HG03135 (cell line): ENCODE measurements around the gene ADCY1.

Experiments used
- ATAC-seq: cut with Tn5 transposase; IDR thresholded peaks from one replicate; pipeline ENCODE4 v1.9.1; 2021; ENCODE audit warnings: mild to moderate bottlenecking, moderate library complexity; ENCODE audit not compliant: unreplicated experiment

The ADCY1 gene

DNA sequence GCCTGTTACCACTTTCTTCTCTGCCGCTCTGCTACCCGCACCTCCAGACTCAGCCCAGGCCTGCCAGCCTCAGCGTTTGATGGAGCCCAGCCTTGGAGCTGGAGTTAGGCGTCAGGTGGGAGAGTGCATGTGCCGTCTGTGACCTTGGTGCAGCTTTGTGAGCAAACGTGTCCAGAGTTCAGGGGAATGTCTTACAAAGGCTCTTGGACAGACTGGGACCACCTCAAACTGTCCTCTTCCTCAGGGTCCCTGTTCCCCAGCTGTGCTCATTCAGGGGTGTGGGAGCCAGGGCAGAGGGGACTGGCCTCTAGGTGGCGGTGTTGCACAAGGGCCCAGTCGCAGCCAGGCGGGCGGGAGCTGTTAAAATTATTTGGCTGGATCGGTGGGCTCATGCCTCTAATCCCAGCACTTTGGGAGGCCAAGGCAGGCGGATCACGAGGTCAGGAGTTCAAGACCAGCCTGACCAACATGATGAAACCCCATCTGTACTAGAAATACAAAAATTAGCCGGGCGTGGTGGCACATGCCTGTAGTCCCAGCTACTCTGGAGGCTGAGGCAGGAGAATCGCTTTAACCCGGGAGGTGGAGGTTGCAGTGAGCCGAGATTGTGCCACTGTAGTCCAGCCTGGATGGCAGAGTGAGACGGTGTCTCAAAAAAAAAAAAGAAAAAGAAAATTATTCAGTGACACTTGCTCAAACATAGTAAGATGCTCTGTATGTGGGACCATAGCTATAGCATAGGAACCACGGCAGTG, 89.2 kb downstream of the ADCY1 start:
- no peak for ATAC-seq

DNA sequence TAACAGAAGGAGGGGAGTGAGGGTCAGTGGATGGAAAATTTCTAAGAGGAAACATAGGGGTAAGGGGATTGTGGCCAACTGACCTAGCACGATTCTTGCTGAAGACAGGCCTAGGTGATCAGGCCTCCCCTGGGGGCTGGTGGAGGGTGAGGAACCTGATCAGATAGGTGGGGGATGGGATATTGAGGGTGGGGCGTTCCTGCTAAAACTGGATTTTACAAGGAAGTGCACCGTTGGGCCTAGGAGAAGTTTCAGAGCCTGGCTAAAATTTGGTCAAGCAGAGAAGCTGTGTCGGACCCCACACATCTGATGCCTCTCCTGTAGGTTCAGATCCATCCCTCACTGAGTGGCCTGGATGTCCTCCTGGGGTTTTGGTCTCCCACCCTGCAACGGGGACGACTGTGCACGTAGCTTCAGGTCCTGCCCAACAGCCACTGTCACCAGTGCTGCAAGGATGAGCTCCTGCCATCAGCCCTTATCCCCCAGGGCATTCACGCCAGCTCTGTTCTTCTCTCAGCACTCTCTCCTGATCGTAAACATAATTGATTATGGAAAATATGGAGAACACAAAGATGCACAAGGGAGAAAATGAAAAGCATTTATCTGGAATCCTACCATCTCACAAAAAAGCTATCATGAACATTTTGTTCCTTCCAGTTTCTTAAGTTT, 89.9 kb downstream of the ADCY1 start:
- no peak for ATAC-seq

DNA sequence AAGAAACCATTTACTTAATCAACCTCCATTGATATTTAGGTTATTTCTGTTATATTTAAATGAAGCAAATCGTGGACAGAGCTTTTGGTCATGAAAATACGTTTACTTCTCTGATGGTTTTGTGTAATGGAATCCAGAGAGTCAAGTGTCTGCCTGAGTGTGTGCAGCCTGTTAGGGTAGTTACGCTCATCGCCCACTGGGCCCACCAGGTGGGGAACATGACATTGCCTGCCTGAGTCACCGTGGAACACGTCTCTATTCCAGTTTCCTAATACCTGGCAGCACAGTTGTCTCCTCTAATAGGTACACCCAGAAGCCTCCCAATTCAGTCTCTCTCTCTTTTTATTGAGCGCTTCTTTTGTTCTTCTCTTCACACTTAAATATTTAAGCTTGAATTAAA, 91.0 kb downstream of the ADCY1 start:
- ATAC-seq = no peak

GRCh38 chr7:45670227-45670626, 96.1 kb downstream of the ADCY1 start:
- ATAC-seq = no peak

DNA sequence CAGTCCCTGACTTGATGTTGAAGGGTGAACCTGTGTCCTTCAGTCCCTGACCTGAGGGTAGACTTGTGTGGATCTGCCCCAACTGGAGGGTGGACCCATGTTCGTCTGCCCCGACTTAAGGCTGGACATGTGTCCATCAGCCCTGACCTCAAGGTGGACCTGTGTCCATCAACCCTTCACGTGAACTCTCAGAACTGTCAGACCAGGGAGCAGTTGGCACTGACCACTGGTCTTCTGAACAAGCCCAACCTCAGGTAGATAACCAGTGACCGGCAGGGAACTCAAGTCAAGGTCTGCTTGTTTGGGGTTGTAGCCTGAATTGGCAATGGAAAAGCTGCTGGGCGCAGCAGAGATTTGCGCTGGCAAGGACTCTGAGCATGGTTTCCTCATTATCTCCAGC, 96.5 kb downstream of the ADCY1 start:
- ATAC-seq = no peak

DNA sequence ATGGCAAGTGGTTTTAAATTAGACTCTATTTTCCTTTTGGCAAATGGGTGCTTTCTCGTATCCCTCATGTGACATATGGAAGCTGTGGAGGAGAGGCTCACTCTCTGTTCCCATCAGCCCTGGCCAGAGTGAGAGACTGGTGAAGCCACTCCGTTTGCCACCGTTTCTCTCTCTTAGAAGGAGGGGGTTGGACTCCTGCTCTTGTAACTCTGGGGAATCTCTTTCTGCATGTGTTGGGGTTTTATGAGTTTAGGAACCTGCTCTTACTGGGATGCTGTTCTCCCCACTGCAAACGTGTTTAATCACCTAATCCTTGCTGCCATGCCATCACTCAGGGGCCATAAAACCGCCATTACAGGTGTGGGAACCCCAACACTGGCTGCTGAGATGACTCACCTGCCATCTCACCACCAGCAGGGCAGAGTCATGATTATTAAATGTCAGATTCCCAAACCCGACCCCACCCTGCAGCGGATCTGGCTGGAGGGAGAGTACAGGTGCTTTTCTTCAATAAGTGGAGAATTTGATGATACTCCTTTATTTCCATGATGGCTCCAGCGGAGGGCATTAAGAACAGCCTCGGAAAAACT, 103.2 kb downstream of the ADCY1 start:
- no peak for ATAC-seq

- ATAC-seq = no peak
These were observed 105.3 kb downstream of the ADCY1 start for GRCh38 chr7:45679516-45679915.

GRCh38 chr7:45680776-45681175, 106.6 kb downstream of the ADCY1 start:
- no peak for ATAC-seq

GRCh38 chr7:45681596-45682357, 107.6 kb downstream of the ADCY1 start:
- no peak for ATAC-seq

- ATAC-seq = no peak
These were observed 108.2 kb downstream of the ADCY1 start for GRCh38 chr7:45682358-45682735.

DNA sequence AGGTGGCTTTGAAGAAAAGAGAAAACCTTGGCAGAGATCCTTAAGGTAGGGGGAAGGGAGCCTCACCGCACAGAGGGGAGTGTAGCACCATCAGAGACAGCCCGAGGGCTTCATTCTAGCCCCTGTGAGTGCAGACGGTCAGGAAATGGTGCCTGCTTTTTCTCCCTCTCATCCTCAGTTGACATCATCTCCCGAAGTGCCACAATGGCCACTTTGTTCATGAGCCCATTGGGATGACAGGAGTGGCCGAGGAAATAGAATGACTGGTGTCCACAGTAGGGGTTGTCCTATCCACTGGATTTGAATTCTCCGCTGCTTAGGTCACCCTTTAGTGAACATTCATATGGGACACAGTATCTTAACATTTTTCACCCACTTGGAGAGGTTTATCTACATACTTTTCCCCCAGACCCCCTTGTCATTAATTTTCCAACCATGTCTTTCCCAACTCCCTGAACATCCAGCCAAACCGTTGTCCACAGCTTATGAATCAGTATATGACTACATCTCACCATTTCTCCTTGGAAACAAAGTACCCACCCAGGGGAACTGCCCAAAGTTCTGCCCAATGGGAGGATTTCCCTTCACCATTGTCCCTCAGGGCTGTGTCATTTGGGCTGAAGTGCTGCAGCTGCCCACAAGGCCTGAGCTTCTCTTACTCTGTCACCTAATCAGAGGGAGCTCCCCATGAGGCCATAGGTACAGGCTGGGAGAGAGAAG, 108.8 kb downstream of the ADCY1 start:
- no peak for ATAC-seq

DNA sequence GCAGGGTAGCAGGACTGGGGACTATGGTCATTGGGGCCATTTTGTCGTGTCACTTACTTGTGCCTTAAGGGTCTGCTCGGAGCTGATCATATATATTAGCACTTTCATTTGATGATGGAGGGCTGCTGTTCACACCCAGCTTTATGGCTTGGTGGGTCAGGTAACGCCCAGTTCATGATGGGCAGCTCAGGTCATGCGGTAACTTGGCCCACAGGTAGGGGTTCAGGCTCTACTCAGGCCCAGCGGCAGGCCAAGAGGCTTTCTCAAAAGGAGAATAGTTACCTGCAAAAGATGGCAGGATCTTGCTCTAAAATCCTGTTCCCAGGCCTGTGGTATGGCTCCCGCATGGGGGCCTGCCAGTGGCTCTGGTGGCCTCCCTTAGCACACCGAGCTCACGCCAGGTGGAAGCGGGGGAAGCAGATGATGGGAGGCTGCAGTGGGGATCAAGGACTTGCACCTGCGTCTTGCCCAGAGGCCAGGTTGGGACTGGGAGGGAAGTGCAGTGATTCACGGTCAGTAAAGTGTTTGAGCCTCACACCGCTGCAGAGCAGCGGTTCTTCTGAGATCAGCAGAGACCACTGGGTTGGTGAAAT, 109.5 kb downstream of the ADCY1 start:
- ATAC-seq = no peak

GRCh38 chr7:45684910-45685618, 110.9 kb downstream of the ADCY1 start:
- ATAC-seq = no peak

GRCh38 chr7:45685619-45686240, 111.6 kb downstream of the ADCY1 start:
- no peak for ATAC-seq

DNA sequence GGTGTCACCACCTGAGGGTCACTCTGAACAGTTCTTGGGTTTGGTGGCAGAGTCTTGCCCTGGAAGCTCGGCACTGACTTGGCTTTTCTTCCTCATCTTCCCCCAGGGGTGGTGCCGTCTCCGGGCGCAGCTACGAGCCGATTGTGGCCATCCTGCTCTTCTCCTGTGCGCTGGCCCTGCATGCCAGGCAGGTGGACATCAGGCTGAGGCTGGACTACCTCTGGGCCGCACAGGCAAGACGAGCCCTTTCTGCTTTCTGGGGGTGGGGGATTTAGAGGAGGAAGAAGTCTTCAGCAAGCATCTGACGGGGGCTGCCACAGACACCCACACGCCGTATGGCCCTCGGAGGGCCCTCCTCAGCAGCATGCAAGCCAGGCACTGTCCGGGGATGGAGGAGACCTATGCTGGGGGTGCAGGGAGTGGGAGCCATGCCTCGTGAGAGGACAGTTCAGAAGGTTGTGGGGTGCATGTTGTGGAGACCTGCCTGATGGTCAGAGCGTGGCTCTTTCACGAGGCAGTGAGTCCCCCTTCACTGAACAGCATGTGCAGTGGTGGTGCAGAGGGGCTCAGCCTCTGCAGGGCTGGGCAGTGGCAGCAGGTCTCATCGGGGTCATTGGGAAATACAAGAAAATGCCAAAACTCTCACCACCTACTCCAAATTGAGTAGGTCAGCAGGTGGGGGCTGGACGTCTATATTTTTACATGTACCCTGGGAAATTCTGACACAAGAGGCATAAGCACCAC, 112.4 kb downstream of the ADCY1 start:
- no peak for ATAC-seq

DNA sequence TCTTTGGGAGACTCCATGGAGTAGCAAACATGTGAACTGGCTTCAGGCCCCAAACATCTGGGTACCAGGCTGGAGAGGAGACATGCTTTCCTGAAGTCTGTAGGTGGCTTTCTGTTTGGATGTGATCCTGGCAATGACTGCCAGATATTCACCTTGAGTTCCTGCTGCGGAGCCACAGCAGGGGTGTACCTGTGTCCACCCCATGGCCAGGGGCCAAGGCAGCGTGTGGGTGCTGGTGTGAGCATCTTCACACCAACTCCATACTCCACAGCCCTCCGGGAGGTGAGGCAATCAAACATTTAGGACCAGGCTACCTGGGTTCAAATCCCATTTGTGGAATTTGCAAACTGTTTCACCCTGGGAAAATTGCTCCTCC, 113.0 kb downstream of the ADCY1 start:
- no peak for ATAC-seq

- ATAC-seq = no peak
These were observed 113.6 kb downstream of the ADCY1 start for GRCh38 chr7:45687721-45688120.

DNA sequence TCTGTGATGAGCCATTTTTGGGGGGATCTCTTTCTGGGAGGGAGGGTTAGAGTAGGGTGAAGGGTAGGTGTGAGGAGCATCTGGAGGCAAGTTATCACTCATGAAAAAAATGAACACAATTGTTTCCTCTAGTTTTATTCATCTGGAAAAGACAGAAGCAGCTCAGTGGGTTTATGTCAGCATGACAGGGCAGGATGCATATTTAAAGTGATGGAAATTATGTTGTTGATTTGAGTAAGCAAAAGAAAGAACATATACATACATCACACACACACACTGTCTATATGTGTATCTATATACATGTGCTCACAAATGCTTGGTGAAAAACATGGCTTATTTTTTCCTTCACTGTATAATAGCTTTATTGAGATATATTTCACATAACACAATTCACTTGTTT, 114.2 kb downstream of the ADCY1 start:
- no peak for ATAC-seq
